Measurements from ENCODE around the gene DIDO1. TPM values are rescaled to one million over a fixed set of nuclear protein-coding genes. Genes with fewer than 3 reads are reported as not detected.
A peak's percentile ranks its signal among the peaks of the same experiment; 100 is the strongest.

The DIDO1 gene
- polyA plus RNA-seq, 1 of the 3 experiments (the other 2 are of a cell fraction): 14.7 TPM

GRCh38 chr20:62861726-62862336, 64.5 kb downstream of the DIDO1 start, which contains the start of gene TCFL5:
Gene TCFL5, minus strand, starts transcription at chr20:62861822. Its CDS starts 152 bp downstream, at chr20:62861670.
- peaks cover 0 to 12% of the 10 kb centered on the region in 2 experiments for H3K36me3 ChIP-seq (replicated peaks in 1 of 2; ENCODE audit: control insufficient read depth in 1 of 2, insufficient read depth in 2 of 2, low read length in 1 of 2)
- peak; percentile 99 for DNase-seq

GRCh38 chr20:62860924-62861691, 65.2 kb downstream of the DIDO1 start:
- H3K9me3 ChIP-seq: no peaks in the 10 kb centered on the region
- peaks cover 42% of the 10 kb centered on the region for H3K79me2 ChIP-seq (ENCODE audit: insufficient read depth)
- H3K27ac ChIP-seq (ENCODE audit: low read depth in 2 of 2, low read length in 1 of 2): no peak overlapping the region
- ChIA-PET POLR2A (interaction anchor here (1.0 kb wide), 1 partner anchor 14 kb away, joined by 5 read pairs; no protein-coding TSS in a partner anchor), CTCF (interaction anchor here (0.6 to 4.9 kb wide), 7 partner anchors 13 to 70 kb away, joined by 4 to 24 read pairs (median 5); no protein-coding TSS in a partner anchor)
- peaks cover 3% of the 10 kb centered on the region for H3F3A ChIP-seq (replicated peaks; ENCODE audit: insufficient read depth)
- WGBS (ENCODE audit: low lambda C conversion rate): no CpG with 5 or more reads among the region's 129 CpGs
- H3K9me2 ChIP-seq: no peaks in the 10 kb centered on the region
- H4K20me1 ChIP-seq (ENCODE audit: insufficient read depth): peaks cover 21% of the 10 kb centered on the region
- H3K27me3 ChIP-seq (ENCODE audit: insufficient read depth): no peaks in the 10 kb centered on the region
- no peak overlapping the region for H2AFZ ChIP-seq (ENCODE audit: low read depth)
- peaks cover 10 to 16% of the 10 kb centered on the region in 2 experiments; a peak in 3 of 4 replicates for H3K4me1 ChIP-seq (ENCODE audit: control insufficient read depth in 1 of 2, insufficient read depth in 2 of 2, low read depth in 1 of 2, low read length in 1 of 2)
- peak overlapping the region; percentile 94; the same call in 1 of the 2 replicates for H3K4me2 ChIP-seq
- peaks cover 0 to 14% of the 10 kb centered on the region in 2 experiments for H3K36me3 ChIP-seq (replicated peaks in 1 of 2; ENCODE audit: control insufficient read depth in 1 of 2, insufficient read depth in 2 of 2, low read length in 1 of 2)
- peak; percentile 73 for DNase-seq
- H3K9ac ChIP-seq: peak overlapping the region; percentile 59; the same call in 1 of the 2 replicates
- TF ChIP-seq YY1 (IDR thresholded peaks at IDR 0.05; ENCODE audit: low read depth) (no peak), RXRA (IDR thresholded peaks at IDR 0.05; ENCODE audit: borderline replicate concordance, low read depth) (no peak), MXI1 (IDR thresholded peaks at IDR 0.05; ENCODE audit: low read depth, low read length) (no peak), NRF1 (IDR thresholded peaks at IDR 0.05; ENCODE audit: low read depth, low read length) (peak; percentile 58), JUND (IDR thresholded peaks at IDR 0.05) (no peak)
- peak overlapping the region; percentile 63 to 68 for H3K4me3 ChIP-seq (ENCODE audit: low read depth in 2 of 2, low read length in 1 of 2)

More at GRCh38 chr20:62861726-62862336, 64.5 kb downstream of the DIDO1 start, which contains the start of gene TCFL5:
- peak within 1 kb of the TSS; percentile 59; the same call in 1 of the 2 replicates for H3K9ac ChIP-seq
- peaks cover 36% of the 10 kb centered on the region for H3K79me2 ChIP-seq (ENCODE audit: insufficient read depth)
- H4K20me1 ChIP-seq (ENCODE audit: insufficient read depth): peaks cover 21% of the 10 kb centered on the region
- no peaks in the 10 kb centered on the region for H3K9me3 ChIP-seq
- WGBS (ENCODE audit: low lambda C conversion rate): 54% methylated on average over 13 of the region's 70 CpGs
- peaks cover 10 to 16% of the 10 kb centered on the region in 2 experiments; a peak in 3 of 4 replicates for H3K4me1 ChIP-seq (ENCODE audit: control insufficient read depth in 1 of 2, insufficient read depth in 2 of 2, low read depth in 1 of 2, low read length in 1 of 2)
- ChIA-PET POLR2A (interaction anchor here (1.0 kb wide), 1 partner anchor 14 kb away, joined by 5 read pairs; no protein-coding TSS in a partner anchor), CTCF (interaction anchor here (0.6 to 4.9 kb wide), 5 partner anchors 13 to 71 kb away, joined by 4 to 24 read pairs (median 4); no protein-coding TSS in a partner anchor)
- peak within 1 kb of the TSS; percentile 94 for H3K4me2 ChIP-seq
- peak within 1 kb of the TSS; percentile 76; the same call in 1 of the 2 replicates for H2AFZ ChIP-seq (ENCODE audit: low read depth)
- H3K27me3 ChIP-seq (ENCODE audit: insufficient read depth): no peaks in the 10 kb centered on the region
- H3F3A ChIP-seq (replicated peaks; ENCODE audit: insufficient read depth): peaks cover 3% of the 10 kb centered on the region
- peak within 1 kb of the TSS; percentile 63 to 68 for H3K4me3 ChIP-seq (ENCODE audit: low read depth in 2 of 2, low read length in 1 of 2)
- H3K27ac ChIP-seq (ENCODE audit: low read depth in 2 of 2, low read length in 1 of 2): no peak within 1 kb of the TSS
- no peaks in the 10 kb centered on the region for H3K9me2 ChIP-seq
- TF ChIP-seq GATA2 (CRISPR knock-in tag; IDR thresholded peaks at IDR 0.05): no peak
- TF ChIP-seq FOXJ3 (CRISPR knock-in tag; IDR thresholded peaks at IDR 0.05): no peak
- peak; percentile 95 for TF ChIP-seq MAX (IDR thresholded peaks at IDR 0.05; ENCODE audit: low read depth)
- TF ChIP-seq GABPA (IDR thresholded peaks at IDR 0.05; ENCODE audit: low read depth): no peak
- peak; percentile 77 for TF ChIP-seq MXI1 (IDR thresholded peaks at IDR 0.05; ENCODE audit: low read depth, low read length)
- no peak for TF ChIP-seq NFIC (IDR thresholded peaks at IDR 0.05; ENCODE audit: borderline replicate concordance)
- TF ChIP-seq TAF1 (IDR thresholded peaks at IDR 0.05; ENCODE audit: borderline replicate concordance, low read depth, low read length): no peak
- TF ChIP-seq ELF1 (IDR thresholded peaks at IDR 0.05): no peak
- no peak for TF ChIP-seq SMC3 (IDR thresholded peaks at IDR 0.05; ENCODE audit: low read depth, low read length)
- peak; percentile 54 for TF ChIP-seq NRF1 (IDR thresholded peaks at IDR 0.05; ENCODE audit: low read depth, low read length)
